Nephron (organoid): ENCODE measurements around the gene ROMO1.

Experiments used
- H3K27ac Mint-ChIP-seq, 3 experiments: 2 replicates each; pipeline ENCODE4 v1.8.0; 2020; ENCODE audit warnings: mixed read lengths in 3 of 3, mild to moderate bottlenecking in 2 of 3, moderate library complexity in 1 of 3
- H3K27me3 Mint-ChIP-seq: 2 replicates; pipeline ENCODE4 v1.8.0; 2021; ENCODE audit warnings: low read depth, mild to moderate bottlenecking, moderate library complexity, mixed read lengths
- H3K36me3 Mint-ChIP-seq: 2 replicates; pipeline ENCODE4 v1.8.0; 2020; ENCODE audit warnings: low read depth, mixed read lengths
- H3K4me1 Mint-ChIP-seq: 2 replicates; pipeline ENCODE4 v1.8.0; 2020; ENCODE audit warnings: mixed read lengths
- H3K4me3 Mint-ChIP-seq, 3 experiments: 2 replicates each; pipeline ENCODE4 v1.8.0; 2020; ENCODE audit warnings: mild to moderate bottlenecking in 3 of 3, mixed read lengths in 3 of 3, moderate library complexity in 2 of 3
- H3K9me3 Mint-ChIP-seq: 2 replicates; pipeline ENCODE4 v1.8.0; 2020; ENCODE audit warnings: mixed read lengths
- CTCF ChIP-seq, 3 experiments: fragments of 200-600 bp; sonication (generic); IDR thresholded peaks; one replicate each; pipeline ENCODE4 v1.5.0; 2021; ENCODE audit warnings: antibody characterized with exemption in 3 of 3; ENCODE audit not compliant: unreplicated experiment in 3 of 3

The ROMO1 gene

GRCh38 chr20:35726842-35727711, 27.9 kb downstream of the ROMO1 start:
- no peaks in the 10 kb centered on the region for H3K9me3 Mint-ChIP-seq
- no peak overlapping the region for H3K27ac Mint-ChIP-seq
- H3K4me1 Mint-ChIP-seq, result peaks cover 5% of the 10 kb centered on the region
- no peak for TF ChIP-seq CTCF (IDR thresholded peaks at IDR 0.05; ENCODE audit: unreplicated experiment in 3 of 3)
- no peak overlapping the region for H3K4me3 Mint-ChIP-seq
- H3K36me3 Mint-ChIP-seq, result peaks cover 72% of the 10 kb centered on the region
- no peaks in the 10 kb centered on the region for H3K27me3 Mint-ChIP-seq

GRCh38 chr20:35729283-35729807, 30.1 kb downstream of the ROMO1 start:
- no peak overlapping the region for H3K27ac Mint-ChIP-seq
- TF ChIP-seq CTCF (IDR thresholded peaks at IDR 0.05; ENCODE audit: unreplicated experiment in 3 of 3), result no peak
- no peaks in the 10 kb centered on the region for H3K9me3 Mint-ChIP-seq
- no peak overlapping the region for H3K4me3 Mint-ChIP-seq
- H3K4me1 Mint-ChIP-seq, result peaks cover 12% of the 10 kb centered on the region
- peaks cover 76% of the 10 kb centered on the region for H3K36me3 Mint-ChIP-seq
- H3K27me3 Mint-ChIP-seq, result no peaks in the 10 kb centered on the region

- Mint-ChIP-seq H3K27me3 (no peaks in the 10 kb centered on the region), H3K4me1 (peaks cover 16% of the 10 kb centered on the region), H3K36me3 (peaks cover 75% of the 10 kb centered on the region), H3K9me3 (no peaks in the 10 kb centered on the region), H3K27ac (no peak overlapping the region), H3K4me3 (no peak overlapping the region)
- no peak for TF ChIP-seq CTCF (IDR thresholded peaks at IDR 0.05; ENCODE audit: unreplicated experiment in 3 of 3)
Observed at GRCh38 chr20:35729836-35730582, 30.8 kb downstream of the ROMO1 start.

- no peak for TF ChIP-seq CTCF (IDR thresholded peaks at IDR 0.05; ENCODE audit: unreplicated experiment in 3 of 3)
- H3K9me3 Mint-ChIP-seq, result no peaks in the 10 kb centered on the region
- no peak overlapping the region for H3K4me3 Mint-ChIP-seq
- peaks cover 72% of the 10 kb centered on the region for H3K36me3 Mint-ChIP-seq
- H3K27ac Mint-ChIP-seq, result no peak overlapping the region
- no peaks in the 10 kb centered on the region for H3K27me3 Mint-ChIP-seq
- peaks cover 19% of the 10 kb centered on the region for H3K4me1 Mint-ChIP-seq
Observed at GRCh38 chr20:35730583-35731468, 31.6 kb downstream of the ROMO1 start.

GRCh38 chr20:35731469-35731788, 32.2 kb downstream of the ROMO1 start:
- Mint-ChIP-seq H3K4me3 (no peak overlapping the region), H3K27ac (no peak overlapping the region), H3K36me3 (peaks cover 74% of the 10 kb centered on the region), H3K27me3 (no peaks in the 10 kb centered on the region), H3K4me1 (peaks cover 24% of the 10 kb centered on the region), H3K9me3 (no peaks in the 10 kb centered on the region)
- TF ChIP-seq CTCF (IDR thresholded peaks at IDR 0.05; ENCODE audit: unreplicated experiment in 3 of 3), result no peak
